Progenitor cell of endocrine pancreas (in vitro differentiated cells): ENCODE measurements around the gene ACOT7. TPM values are rescaled to one million over a fixed set of nuclear protein-coding genes. Genes with fewer than 3 reads are reported as not detected.
"Not testable (repeated sequence)": the region's sequence is repeated elsewhere in the genome, so short reads cannot be mapped to it uniquely, and the experiment has no call there.

Experiments
- DNase-seq: peaks from one replicate; pipeline ENCODE4 v3.0.0; 2021; ENCODE audit warnings: low spot score; ENCODE audit not compliant: unreplicated experiment
- H3K27ac Mint-ChIP-seq: 2 replicates; pipeline ENCODE4 v1.8.0; 2021; ENCODE audit warnings: mild to moderate bottlenecking, moderate library complexity, mixed read lengths
- H3K27me3 Mint-ChIP-seq: 2 replicates; pipeline ENCODE4 v1.8.0; 2021; ENCODE audit warnings: mixed read lengths
- H3K36me3 Mint-ChIP-seq: 2 replicates; pipeline ENCODE4 v1.8.0; 2022; ENCODE audit warnings: mixed read lengths; ENCODE audit not compliant: insufficient read depth
- H3K4me1 Mint-ChIP-seq: 2 replicates; pipeline ENCODE4 v1.8.0; 2021; ENCODE audit warnings: low read depth, mixed read lengths
- H3K4me3 Mint-ChIP-seq: 2 replicates; pipeline ENCODE4 v1.8.0; 2021; ENCODE audit warnings: low read depth, mild to moderate bottlenecking, moderate library complexity, mixed read lengths
- H3K9me3 Mint-ChIP-seq: 2 replicates; pipeline ENCODE4 v1.8.0; 2021; ENCODE audit warnings: low read depth, mixed read lengths
- total RNA-seq: library from RNA; stranded (reverse); gene quantifications from 2 replicates; pipeline ENCODE4 v1.2.1, GENCODE V29; 2021
- TF ChIP-seq, protein P1 (sequence below): fragments of 200-600 bp; sonication (generic); IDR thresholded peaks from one replicate; pipeline ENCODE4 v1.5.0; 2021; ENCODE audit warnings: antibody characterized with exemption, mild to moderate bottlenecking; ENCODE audit not compliant: unreplicated experiment

Gene ACOT7
- total RNA-seq, 1 donor from 2014 or later = 30.2 TPM

DNA sequence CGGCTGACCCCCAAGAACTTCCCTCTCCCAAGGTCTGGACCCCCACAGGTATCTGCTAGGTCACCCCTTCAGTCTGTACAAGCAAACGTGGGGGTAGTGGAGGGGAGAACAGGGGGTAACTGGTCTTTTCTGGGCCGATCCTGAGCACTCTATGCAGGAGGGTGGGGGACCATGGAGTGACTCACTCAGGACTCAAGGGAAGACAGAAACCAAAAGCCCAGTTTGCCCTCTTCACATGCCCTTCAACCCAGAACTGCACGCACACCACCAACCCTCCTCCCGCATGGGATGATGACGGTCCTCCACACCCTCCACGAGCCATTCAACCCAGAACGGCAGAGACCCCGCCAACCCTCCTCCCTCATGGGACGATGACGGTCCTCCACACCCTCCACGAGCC lies 79.1 kb downstream of the ACOT7 start:
- peaks cover 5% of the 10 kb centered on the region for H3K36me3 Mint-ChIP-seq
- no peaks in the 10 kb centered on the region for H3K9me3 Mint-ChIP-seq
- no peak overlapping the region for H3K27ac Mint-ChIP-seq
- TF ChIP-seq, protein P1, sequence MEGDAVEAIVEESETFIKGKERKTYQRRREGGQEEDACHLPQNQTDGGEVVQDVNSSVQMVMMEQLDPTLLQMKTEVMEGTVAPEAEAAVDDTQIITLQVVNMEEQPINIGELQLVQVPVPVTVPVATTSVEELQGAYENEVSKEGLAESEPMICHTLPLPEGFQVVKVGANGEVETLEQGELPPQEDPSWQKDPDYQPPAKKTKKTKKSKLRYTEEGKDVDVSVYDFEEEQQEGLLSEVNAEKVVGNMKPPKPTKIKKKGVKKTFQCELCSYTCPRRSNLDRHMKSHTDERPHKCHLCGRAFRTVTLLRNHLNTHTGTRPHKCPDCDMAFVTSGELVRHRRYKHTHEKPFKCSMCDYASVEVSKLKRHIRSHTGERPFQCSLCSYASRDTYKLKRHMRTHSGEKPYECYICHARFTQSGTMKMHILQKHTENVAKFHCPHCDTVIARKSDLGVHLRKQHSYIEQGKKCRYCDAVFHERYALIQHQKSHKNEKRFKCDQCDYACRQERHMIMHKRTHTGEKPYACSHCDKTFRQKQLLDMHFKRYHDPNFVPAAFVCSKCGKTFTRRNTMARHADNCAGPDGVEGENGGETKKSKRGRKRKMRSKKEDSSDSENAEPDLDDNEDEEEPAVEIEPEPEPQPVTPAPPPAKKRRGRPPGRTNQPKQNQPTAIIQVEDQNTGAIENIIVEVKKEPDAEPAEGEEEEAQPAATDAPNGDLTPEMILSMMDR = no peak
- DNase-seq = no peak
- no peaks in the 10 kb centered on the region for H3K4me1 Mint-ChIP-seq
- no peaks in the 10 kb centered on the region for H3K27me3 Mint-ChIP-seq
- no peak overlapping the region for H3K4me3 Mint-ChIP-seq

DNA sequence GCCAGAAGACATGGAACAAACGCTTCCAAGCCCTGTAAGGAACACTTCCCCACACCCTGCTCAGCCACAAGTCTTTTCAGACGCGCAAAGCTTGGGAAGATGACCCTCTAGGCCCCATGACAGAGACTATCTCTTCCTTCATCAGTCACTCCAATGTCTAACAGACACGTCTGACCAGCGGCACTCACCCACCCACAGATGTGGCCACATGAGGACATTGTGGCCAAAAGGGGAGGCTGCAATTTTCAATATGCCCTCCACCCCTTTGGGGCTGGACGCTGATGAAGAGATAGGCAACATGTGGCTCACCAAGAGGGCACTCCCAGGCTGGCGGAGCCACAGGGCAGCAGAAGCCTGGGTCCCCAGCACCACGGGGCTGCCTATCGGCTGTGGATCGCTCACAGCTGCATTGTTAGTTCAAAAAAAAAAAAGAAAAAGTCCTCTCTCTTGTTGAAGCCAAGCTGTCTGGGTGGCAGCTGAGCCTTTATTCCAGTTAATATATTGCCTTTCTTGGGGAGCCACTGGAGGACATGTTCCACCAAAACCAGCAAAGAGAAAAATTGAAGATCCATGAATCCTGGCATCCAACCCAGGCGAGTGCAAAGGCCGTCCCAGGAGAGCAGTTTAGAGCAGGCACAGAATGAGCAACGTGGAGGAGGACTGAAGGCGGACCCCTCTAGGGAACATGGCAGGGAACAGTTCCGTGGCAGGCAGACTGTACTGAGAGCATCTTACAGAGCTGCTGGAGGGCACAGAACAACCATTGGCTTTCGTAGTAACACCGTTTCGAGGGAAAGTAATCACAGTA lies 80.0 kb downstream of the ACOT7 start:
- no peak overlapping the region for H3K27ac Mint-ChIP-seq
- no peaks in the 10 kb centered on the region for H3K9me3 Mint-ChIP-seq
- peaks cover 5% of the 10 kb centered on the region for H3K36me3 Mint-ChIP-seq
- no peak overlapping the region for H3K4me3 Mint-ChIP-seq
- H3K4me1 Mint-ChIP-seq = no peaks in the 10 kb centered on the region
- no peak for DNase-seq
- no peaks in the 10 kb centered on the region for H3K27me3 Mint-ChIP-seq
- TF ChIP-seq, protein P1 = no peak

DNA sequence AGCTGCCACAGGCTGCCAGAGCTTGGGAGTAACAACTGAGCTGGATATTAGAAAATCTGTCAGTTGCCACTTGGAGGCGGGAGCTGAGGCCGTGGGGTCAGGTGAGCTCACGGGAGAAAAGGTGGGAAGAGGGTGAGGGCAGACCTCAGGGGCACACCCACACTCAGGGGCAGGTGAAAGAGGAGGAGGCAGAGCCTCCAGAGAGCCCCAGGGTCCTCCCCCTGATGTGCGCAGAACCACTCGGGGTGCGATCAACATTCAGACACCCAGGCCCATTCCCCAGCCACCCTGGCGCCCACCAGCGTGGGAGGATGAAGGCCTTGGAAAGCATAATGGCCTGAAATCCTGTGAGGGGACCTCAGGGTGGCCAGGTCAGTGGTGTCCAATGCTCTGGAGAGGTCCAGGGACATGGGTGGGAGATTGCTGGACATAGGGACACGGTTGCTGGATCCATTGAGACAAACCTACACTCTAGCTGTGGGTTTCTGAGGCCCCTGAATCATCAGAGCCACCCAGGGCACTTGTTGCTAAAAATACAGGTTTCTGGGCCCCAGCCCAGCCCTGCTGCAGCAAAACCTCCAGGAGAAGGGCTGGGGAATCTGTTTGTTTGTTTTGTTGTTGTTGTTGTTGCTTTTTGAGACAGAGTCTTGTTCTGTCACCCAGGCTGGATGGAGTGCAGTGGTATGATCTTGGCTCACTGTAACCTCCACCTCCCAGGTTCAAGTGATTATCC lies 83.3 kb downstream of the ACOT7 start:
- peaks cover 3% of the 10 kb centered on the region for H3K9me3 Mint-ChIP-seq
- TF ChIP-seq, protein P1 = no peak
- peaks cover 15% of the 10 kb centered on the region for H3K36me3 Mint-ChIP-seq
- H3K27me3 Mint-ChIP-seq = no peaks in the 10 kb centered on the region
- H3K27ac Mint-ChIP-seq = no peak overlapping the region
- no peaks in the 10 kb centered on the region for H3K4me1 Mint-ChIP-seq
- H3K4me3 Mint-ChIP-seq = no peak overlapping the region
- no peak for DNase-seq

DNA sequence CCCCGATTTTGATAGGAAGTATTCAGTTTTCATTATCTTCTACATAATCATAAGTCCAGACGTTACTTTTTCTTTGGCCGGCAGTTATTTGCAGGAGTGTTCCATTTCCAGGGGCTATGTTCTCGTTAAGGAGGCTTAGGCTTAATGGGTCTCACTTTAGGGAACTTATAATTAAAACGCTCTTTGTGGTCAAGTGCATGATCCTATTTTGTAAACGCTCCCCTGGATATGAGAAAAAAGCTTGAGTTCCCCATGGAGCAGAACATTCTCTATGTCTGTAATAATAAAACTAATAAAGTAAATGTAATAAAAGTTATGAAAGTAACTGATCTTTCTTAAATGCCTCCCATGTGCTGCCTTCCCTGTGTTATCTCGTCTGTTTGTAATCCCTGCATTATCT lies 84.0 kb downstream of the ACOT7 start:
- TF ChIP-seq, protein P1 = no peak
- no peak overlapping the region for H3K4me3 Mint-ChIP-seq
- H3K9me3 Mint-ChIP-seq = peaks cover 3% of the 10 kb centered on the region
- no peaks in the 10 kb centered on the region for H3K27me3 Mint-ChIP-seq
- DNase-seq = no peak
- no peaks in the 10 kb centered on the region for H3K4me1 Mint-ChIP-seq
- no peak overlapping the region for H3K27ac Mint-ChIP-seq
- peaks cover 15% of the 10 kb centered on the region for H3K36me3 Mint-ChIP-seq

DNA sequence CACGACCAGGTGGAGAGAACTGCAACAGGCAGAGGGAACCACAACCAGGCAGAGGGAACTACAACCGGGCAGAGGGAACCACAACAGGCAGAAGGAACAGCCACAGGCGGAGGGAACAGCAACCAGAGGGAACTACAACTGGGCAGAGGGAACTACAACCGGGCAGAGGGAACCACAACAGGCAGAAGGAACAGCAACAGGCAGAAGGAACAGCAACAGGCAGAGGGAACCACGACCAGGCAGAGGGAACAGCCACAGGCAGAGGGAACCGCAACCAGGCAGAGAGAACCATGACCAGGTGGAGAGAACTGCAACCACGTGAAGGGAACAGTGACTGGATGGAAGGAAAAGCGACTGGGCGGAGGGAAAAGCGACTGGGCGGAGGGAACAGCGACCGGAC lies 85.1 kb downstream of the ACOT7 start:
- no peak for DNase-seq
- Mint-ChIP-seq H3K4me3 (no peak overlapping the region), H3K27me3 (no peaks in the 10 kb centered on the region), H3K36me3 (peaks cover 17% of the 10 kb centered on the region), H3K4me1 (no peaks in the 10 kb centered on the region), H3K27ac (no peak overlapping the region), H3K9me3 (peaks cover 3% of the 10 kb centered on the region)
- TF ChIP-seq, protein P1 = no peak

DNA sequence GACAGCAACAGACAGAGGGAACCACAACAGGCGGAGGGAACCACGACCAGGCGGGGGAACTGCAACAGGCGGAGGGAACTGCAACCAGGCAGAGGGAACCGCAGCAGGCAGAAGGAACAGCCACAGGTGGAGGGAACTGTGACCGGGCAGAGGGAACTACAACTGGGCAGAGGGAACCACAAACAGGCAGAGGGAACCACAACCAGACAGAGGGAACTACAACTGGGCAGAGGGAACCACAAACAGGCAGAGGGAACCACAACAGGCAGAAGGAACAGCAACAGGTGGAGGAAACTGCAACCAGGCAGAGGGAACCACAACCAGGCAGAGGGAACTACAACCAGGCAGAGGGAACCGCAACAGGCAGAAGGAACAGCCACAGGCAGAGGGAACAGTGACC lies 85.9 kb downstream of the ACOT7 start:
- not testable (repeated sequence) for H3K4me3 Mint-ChIP-seq, H3K27me3 Mint-ChIP-seq, H3K27ac Mint-ChIP-seq, DNase-seq, H3K4me1 Mint-ChIP-seq, H3K9me3 Mint-ChIP-seq
- peaks cover 17% of the 10 kb centered on the region for H3K36me3 Mint-ChIP-seq
